ENCODE measurements around the gene ACIN1. TPM values are rescaled to one million over a fixed set of nuclear protein-coding genes. Genes with fewer than 3 reads are reported as not detected.

ACIN1 gene
- total and polyA plus RNA-seq, 9 of the 15 experiments (the other 6 are each of a cell fraction or from before 2014, with no cell fraction given) = 5.0 to 196 (median 129) TPM

- peak; percentile 84 for TF ChIP-seq ARID4B (CRISPR knock-in tag; IDR thresholded peaks at IDR 0.05)
- TF ChIP-seq PHF8 (IDR thresholded peaks at IDR 0.05; ENCODE audit: borderline replicate concordance, low read length) = peak; percentile 93; the same call in 1 of the 2 replicates
- TF ChIP-seq RBM15 (IDR thresholded peaks at IDR 0.05; ENCODE audit: insufficient read depth, low read length) = no peak
- peak; percentile 91 for TF ChIP-seq EP400 (IDR thresholded peaks at IDR 0.05)
- TF ChIP-seq BRD4 (IDR thresholded peaks at IDR 0.05) = 0 out of 2 replicates have a peak, but pooled peaks have one; percentile 37
- no peak for TF ChIP-seq ZNF76 (CRISPR knock-in tag; IDR thresholded peaks at IDR 0.05; ENCODE audit: borderline replicate concordance)
- no peak for TF ChIP-seq MCM2 (IDR thresholded peaks at IDR 0.05; ENCODE audit: low read depth)
- TF ChIP-seq RUNX1 (IDR thresholded peaks at IDR 0.05; ENCODE audit: low read depth) = no peak
- peak; percentile 66; the same call in 1 of the 2 replicates for TF ChIP-seq MEF2D (tag; conservative IDR thresholded peaks at IDR 0.05; ENCODE audit: low read depth)
- TF ChIP-seq RBFOX2 (IDR thresholded peaks at IDR 0.05; ENCODE audit: low read depth, low read length) = peak; percentile 91
- no peak for TF ChIP-seq ID3 (CRISPR knock-in tag; IDR thresholded peaks at IDR 0.05)
- TF ChIP-seq ID3 (tag; IDR thresholded peaks at IDR 0.05) = peak; percentile 60; the same call in 1 of the 2 replicates
- TF ChIP-seq CREM (IDR thresholded peaks at IDR 0.05; ENCODE audit: low read depth) = peak; percentile 83
- TF ChIP-seq ZNF57 (CRISPR knock-in tag; IDR thresholded peaks at IDR 0.05) = no peak
- TF ChIP-seq TAF7 (tag; IDR thresholded peaks at IDR 0.05) = peak; percentile 83
- peak; percentile 94 for TF ChIP-seq GABPA (tag; conservative IDR thresholded peaks at IDR 0.05; ENCODE audit: low read depth)
- no peak for TF ChIP-seq ZFP36 (IDR thresholded peaks at IDR 0.05; ENCODE audit: low read depth, low read length, partially characterized antibody)
- peak; percentile 45 to 69; a peak in 2 of 4 replicates for TF ChIP-seq MAZ (CRISPR knock-in tag; conservative IDR thresholded peaks at IDR 0.05 in 1 of 2, IDR thresholded peaks at IDR 0.05 in 1 of 2)
- TF ChIP-seq POLR2H (tag; IDR thresholded peaks at IDR 0.05; ENCODE audit: low read depth) = peak; percentile 74
- peak; percentile 61 for TF ChIP-seq MTA3 (IDR thresholded peaks at IDR 0.05; ENCODE audit: borderline replicate concordance)
- TF ChIP-seq DIDO1 (tag; IDR thresholded peaks at IDR 0.05; ENCODE audit: low read depth) = peak; percentile 95
- TF ChIP-seq MYC (IDR thresholded peaks at IDR 0.05; ENCODE audit: low read depth, low read length) = peak; percentile 67
- TF ChIP-seq MYC (CRISPR knock-in tag; IDR thresholded peaks at IDR 0.05; ENCODE audit: borderline replicate concordance, low read depth) = peak; percentile 61; the same call in 1 of the 2 replicates
- peak in 1 of 2 experiments; percentile 60; a peak in 1 of 4 replicates for TF ChIP-seq FOXK2 (conservative IDR thresholded peaks at IDR 0.05 in 1 of 2, IDR thresholded peaks at IDR 0.05 in 1 of 2; ENCODE audit: low read depth in 2 of 2)
Measured at GRCh38 chr14:23034498-23035302, 60.2 kb downstream of the ACIN1 start, which contains the start of gene PSMB5 (continued).

All from K562 (cell line).